T1000 (cell line): ENCODE data around the gene CDRT15L2.
"Not testable (repeated sequence)": the region's sequence is repeated elsewhere in the genome, so short reads cannot be mapped to it uniquely, and the experiment has no call there.

Experiments
- DNase-seq: peaks from one replicate; lab custom pipeline; 2025; ENCODE audit warnings: mixed read lengths; lab: John Stamatoyannopoulos, UW

Gene CDRT15L2

GRCh38 chr17:20579424-20579823 lies at the start of gene CDRT15L2:
TSS of gene CDRT15L2 (plus strand) at chr17:20579724. CDS start at chr17:20579744, 20 bp downstream.
- DNase-seq, result not testable (repeated sequence)

DNA sequence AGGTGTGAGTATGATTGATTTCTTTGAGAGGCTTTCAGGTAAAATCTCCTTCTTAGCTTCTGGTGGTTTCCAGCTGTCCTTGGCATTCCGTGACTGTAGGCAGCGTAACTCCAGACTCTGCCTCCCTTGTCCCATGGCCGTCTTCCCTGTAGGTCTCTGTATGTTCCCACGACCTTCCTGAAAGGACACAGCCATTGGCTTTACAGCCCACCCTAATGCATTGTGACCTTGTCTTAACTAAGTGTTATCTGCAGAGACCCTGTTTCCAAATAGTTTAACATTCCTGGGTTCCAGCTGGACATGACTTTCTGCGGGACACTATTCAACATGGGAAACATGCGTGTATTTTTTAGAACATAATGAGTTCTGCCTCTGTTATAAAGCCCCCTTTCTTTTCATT lies 49.4 kb upstream of the CDRT15L2 start:
- not testable (repeated sequence) for DNase-seq

- DNase-seq, result not testable (repeated sequence)
Observed at GRCh38 chr17:20532544-20533090, 46.9 kb upstream of the CDRT15L2 start.

GRCh38 chr17:20533206-20533605 lies 46.3 kb upstream of the CDRT15L2 start:
- not testable (repeated sequence) for DNase-seq

- DNase-seq, result not testable (repeated sequence)
Observed at GRCh38 chr17:20534711-20535550, 44.6 kb upstream of the CDRT15L2 start.

- not testable (repeated sequence) for DNase-seq
Observed at GRCh38 chr17:20540414-20540813, 39.1 kb upstream of the CDRT15L2 start.

- DNase-seq, result not testable (repeated sequence)
Observed at GRCh38 chr17:20540865-20541264, 38.7 kb upstream of the CDRT15L2 start.

- not testable (repeated sequence) for DNase-seq
Observed at GRCh38 chr17:20541853-20542546, 37.5 kb upstream of the CDRT15L2 start.

DNA sequence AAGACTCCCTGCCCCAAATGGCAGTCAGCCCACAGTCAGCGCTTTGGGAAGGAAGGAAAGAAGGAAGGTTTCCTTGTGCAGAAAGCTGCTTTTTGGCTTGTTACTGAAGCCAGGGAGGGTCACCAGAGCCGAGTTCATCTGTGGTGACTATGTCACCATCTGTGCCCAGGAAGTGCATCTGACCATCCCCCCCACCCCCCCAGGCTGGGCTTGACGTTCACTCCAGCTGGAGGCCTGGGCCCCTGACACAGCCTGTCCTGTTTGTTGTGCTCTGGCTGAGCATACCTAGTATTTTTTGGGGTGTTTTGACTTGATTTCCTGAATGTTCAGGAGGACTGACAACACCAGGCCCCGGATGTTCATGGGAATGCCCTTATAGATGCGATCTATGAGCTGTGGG lies 31.6 kb upstream of the CDRT15L2 start:
- not testable (repeated sequence) for DNase-seq

DNA sequence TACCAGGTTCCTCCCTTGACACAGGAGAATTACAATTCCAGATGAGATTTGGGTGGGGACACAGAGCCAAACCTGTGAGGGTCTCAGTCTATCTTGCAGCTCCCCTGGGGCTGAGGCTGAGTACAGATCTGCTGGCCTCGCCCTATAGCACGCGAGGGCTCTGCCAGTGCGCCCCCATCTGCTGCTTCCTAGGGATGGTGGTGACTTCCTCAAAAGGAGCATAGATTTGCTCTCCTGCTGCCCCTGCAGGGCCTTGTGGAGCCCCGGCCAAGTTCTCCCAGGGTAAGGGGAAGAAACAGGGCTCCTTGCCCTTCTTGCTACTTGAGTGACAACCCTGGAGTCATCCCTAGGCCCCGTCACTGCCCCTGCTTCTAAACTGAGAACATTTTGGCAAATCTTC lies 26.6 kb upstream of the CDRT15L2 start:
- DNase-seq, result not testable (repeated sequence)

DNA sequence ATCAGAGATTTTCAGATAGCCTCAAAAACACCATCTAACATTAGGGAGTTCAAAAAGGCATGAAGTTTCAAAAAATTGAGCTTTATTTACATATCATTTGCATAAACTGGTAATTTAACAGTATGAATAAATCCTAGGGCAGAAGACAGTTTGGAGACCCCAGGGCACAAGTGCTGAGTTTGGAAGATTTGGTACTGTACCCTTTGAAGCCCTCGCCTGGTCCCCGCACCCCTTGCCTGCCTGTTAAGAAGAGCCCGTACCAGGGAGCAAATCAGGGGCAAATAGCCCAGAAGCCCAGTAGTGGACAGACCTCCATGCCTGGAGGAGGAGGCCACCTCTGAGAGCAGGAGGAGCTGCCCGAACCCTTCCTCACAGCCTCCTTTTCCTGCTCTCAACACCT lies 24.8 kb upstream of the CDRT15L2 start:
- not testable (repeated sequence) for DNase-seq

GRCh38 chr17:20555135-20556010 lies 24.2 kb upstream of the CDRT15L2 start:
- not testable (repeated sequence) for DNase-seq

DNA sequence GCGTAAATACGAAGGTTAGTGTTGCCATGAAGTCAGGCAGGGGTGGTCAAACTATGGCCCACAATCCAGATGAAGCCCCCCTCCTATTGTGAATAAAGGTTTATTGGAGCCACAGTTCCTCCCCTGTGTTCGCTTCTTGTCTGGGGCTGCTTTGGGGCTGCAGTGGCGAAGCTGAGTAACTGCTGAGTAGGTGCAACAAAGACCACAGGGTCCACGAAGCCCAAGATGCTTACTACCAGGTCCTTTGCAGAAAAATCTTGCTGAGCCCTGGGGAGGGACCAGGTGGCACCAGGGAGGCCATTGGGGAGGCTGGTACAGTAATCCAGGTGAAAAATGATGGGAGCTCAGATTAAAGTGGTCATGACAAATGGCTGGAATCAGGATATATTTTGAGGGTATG lies 21.4 kb upstream of the CDRT15L2 start:
- DNase-seq, result not testable (repeated sequence)

GRCh38 chr17:20559018-20559417 lies 20.5 kb upstream of the CDRT15L2 start:
- DNase-seq, result not testable (repeated sequence)

DNA sequence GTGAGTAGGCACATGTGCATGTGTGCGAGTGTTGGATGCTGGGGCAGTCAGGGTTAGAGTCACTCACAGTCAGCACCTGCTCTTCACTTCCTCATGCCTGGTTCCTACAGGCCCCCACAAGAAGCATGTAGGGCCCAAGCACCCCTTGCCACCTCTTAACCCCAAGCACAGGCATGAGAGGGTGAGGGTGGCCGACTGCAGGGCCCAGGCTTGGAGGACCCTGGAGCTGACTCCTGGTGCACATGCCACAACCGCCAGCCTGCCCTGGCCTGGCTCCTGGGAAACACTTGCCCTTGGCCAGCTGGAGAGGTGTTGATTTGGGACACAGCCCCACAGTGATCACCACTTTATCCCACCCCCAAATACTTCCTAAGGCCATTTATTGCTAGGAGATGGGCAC lies 16.9 kb upstream of the CDRT15L2 start:
- DNase-seq, result no peak

DNA sequence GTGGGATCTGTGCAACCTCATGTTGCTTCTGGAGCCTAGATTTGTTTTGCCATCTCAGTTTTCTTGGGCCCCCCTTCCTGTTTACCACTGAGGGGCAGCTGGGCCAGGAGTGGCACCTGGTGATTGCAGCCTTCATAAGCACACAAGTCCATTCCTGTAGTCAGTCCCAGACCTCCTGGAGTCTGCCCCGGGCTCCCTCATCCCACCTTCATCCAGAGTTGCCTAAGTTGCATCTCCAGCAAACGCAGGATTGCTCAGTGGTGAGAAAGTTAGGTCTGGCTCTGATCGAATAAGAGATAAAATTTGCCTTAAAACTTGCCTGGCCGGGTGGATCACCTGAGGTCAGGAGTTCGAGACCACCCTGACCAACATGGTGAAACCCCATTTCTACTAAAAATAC lies 14.3 kb upstream of the CDRT15L2 start:
- not testable (repeated sequence) for DNase-seq

- DNase-seq, result no peak
Observed at GRCh38 chr17:20565711-20566110, 13.8 kb upstream of the CDRT15L2 start.

DNA sequence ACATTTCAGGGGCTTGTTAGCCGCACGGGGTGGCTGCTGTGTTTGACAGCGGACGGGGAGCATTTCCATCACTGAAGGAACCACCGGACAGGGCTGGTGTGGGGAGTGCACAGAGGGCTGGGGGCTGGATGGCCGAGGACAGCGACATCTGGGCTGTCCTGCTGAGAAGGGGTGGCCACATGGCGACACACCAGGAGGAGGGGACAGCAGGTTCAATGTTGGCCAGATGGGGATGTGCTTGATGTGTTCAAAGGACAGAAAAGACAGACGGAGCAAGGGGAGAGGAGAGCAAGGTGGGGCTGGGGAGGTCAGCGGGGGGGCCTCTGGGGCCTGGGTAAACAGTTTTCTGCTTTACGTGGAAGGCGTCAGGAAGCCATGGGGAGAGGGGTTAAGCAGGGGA lies 12.8 kb upstream of the CDRT15L2 start:
- DNase-seq, result not testable (repeated sequence)

DNA sequence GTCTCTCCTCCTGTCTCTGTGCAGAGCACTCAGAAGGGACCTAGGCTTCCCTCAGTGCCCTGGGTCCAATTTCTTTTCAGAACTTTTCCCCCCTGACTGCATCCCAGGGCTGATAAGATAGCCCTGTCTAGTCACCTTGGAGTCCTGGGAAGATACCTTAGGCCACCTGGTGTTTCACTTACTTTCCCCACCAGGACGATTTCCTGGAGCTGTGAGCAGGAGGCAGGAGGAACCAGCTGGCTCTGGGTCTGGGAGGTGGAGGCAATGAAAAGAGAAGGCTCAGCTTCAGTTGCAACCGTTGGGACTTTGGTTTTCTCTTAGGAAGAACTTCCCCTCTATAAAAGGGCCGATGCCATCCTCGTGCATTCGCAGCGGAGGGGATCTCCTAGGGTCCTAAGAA lies 12.1 kb upstream of the CDRT15L2 start:
- DNase-seq, result not testable (repeated sequence)

- DNase-seq, result not testable (repeated sequence)
Observed at GRCh38 chr17:20568604-20569003, 10.9 kb upstream of the CDRT15L2 start.

DNA sequence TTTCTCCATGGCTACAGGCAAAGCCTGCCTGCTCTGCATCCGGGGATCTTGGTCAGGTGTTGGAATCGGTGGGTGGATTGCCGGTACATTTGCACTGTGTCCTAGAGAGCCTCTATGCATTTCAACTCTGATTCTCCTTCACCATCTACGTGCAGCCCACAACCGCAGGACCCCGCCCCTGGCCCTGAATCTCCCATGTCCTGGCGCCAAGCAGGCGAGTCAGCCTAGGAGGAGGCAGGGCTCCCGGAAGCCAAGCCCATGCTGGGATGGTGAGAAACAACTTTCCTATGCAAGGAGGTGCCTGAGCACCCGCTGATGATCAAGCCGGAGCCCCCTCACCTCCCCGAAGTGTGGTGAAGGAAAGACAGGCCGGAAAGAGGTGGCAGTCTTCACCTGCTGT lies 7.9 kb upstream of the CDRT15L2 start:
- not testable (repeated sequence) for DNase-seq

DNA sequence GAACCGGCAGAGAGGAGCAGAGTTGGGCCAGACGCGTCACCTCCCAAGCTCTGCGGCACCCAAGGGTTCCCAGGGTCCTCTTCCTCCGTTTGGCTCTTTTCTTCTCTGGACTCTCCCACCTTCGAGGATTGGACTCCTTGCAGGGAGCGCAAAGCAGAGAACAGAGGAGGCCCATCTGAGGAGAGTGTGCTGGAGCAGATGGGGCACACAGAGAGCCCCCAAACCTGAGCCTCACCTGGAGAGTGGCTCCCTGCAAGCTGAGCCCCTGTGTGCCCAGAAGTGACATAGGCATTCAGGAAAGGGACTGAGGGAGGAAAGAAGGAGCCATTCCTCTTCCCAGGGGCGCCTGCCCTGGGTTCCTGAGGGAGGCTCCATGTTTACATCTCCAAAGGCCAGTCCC lies 6.3 kb upstream of the CDRT15L2 start:
- not testable (repeated sequence) for DNase-seq
